ENCODE data around the gene B3GNT8. TPM values are rescaled to one million over a fixed set of nuclear protein-coding genes. Genes with fewer than 3 reads are reported as not detected.

Gene B3GNT8
- total and polyA plus RNA-seq, 2 experiments from 2014 or later: 0.71 to 1.8 TPM

DNA sequence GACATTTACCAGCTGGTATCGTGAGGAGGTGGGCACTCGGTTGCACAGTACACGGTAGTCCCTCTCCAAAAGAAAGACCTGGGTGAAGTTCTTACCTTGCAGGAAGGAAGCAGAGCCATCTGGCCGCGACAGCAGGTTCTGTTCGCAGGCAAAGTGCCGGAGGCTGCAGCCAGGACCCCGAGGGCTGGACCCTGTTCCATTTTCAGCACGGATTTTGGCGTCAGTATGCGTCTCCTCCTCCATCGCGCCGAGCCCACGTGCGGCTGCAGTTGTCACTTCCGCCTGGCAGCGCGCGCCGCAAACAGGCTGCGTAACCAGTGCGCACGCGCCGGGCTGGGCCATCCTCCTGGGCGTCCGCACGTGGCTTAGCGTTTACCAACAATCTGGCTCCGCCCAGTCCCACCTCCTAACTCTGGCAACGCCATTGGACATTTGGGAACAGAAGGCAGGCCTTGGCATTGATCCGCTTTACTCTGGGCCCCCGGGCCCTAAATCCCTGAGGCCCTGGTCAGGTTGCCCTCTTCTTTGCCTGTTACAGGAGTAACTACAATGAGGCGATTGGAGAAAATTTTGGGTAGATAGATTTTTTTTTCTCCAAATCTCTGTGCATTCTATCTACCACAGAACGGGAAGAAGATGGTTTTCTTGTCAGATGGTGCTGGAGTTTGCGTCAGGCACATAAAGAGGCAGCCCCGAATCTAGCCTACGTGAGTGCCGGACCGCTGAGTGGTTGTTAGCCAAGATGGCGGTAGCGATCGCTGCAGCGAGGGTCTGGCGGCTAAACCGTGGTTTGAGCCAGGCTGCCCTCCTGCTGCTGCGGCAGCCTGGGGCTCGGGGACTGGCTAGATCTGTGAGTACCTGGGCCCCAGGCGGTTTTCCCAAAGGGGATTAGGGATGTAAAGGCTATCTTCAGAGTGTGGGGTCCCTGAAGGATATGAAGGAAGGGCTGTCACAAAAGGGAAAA lies 29.8 kb downstream of the B3GNT8 start, which contains the start of the genes BCKDHA and EXOSC5:
Gene BCKDHA (plus strand): TSS at position 733 of the 964 bp plus-strand sequence. CDS start 10 bp downstream, at position 743.
Gene EXOSC5 (minus strand): TSS at position 274 of the 964 bp plus-strand sequence. CDS start 31 bp downstream, at position 243.
- H2AFZ ChIP-seq: peak within 1 kb of the TSS; percentile 35; the same call in 1 of the 2 replicates
- peak within 1 kb of the TSS; percentile 98 for H3K4me3 Mint-ChIP-seq
- DNase-seq (ENCODE audit: low spot score) (peak; percentile 100), ATAC-seq (peak; percentile 98)
- no peaks in the 10 kb centered on the region for H3K27me3 ChIP-seq (ENCODE audit: insufficient read depth)
- H3K9me3 Mint-ChIP-seq: no peaks in the 10 kb centered on the region
- TF ChIP-seq CREB1 (CRISPR knock-in tag; IDR thresholded peaks at IDR 0.05; ENCODE audit: low read depth) (peak; percentile 73), POLR2AphosphoS5 (IDR thresholded peaks at IDR 0.05; ENCODE audit: low read depth) (peak; percentile 60), EZH2phosphoT487 (IDR thresholded peaks at IDR 0.05; ENCODE audit: unreplicated experiment) (no peak)
- H3K27ac ChIP-seq (ENCODE audit: low read depth): peak within 1 kb of the TSS; percentile 68
- peaks cover 7% of the 10 kb centered on the region for H4K20me1 ChIP-seq (replicated peaks; ENCODE audit: insufficient read depth)
- peaks cover 6% of the 10 kb centered on the region for H3K27me3 Mint-ChIP-seq (ENCODE audit: insufficient read depth, low read depth, poor library complexity)
- H3K9me2 ChIP-seq (ENCODE audit: insufficient read depth): no peaks in the 10 kb centered on the region
- H3K27ac Mint-ChIP-seq: peak within 1 kb of the TSS; percentile 100
- H3K36me3 Mint-ChIP-seq (ENCODE audit: low read depth): peaks cover 9% of the 10 kb centered on the region
- H3K4me2 ChIP-seq: peak within 1 kb of the TSS; percentile 83
- H3K4me1 ChIP-seq (ENCODE audit: insufficient read depth): peaks cover 12% of the 10 kb centered on the region; the same call in 1 of the 2 replicates
- H3K79me2 ChIP-seq (replicated peaks; ENCODE audit: insufficient read depth): peaks cover 35% of the 10 kb centered on the region
- H3K36me3 ChIP-seq (ENCODE audit: insufficient read depth): no peaks in the 10 kb centered on the region
- no peaks in the 10 kb centered on the region for H3F3A ChIP-seq (replicated peaks; ENCODE audit: low read depth)
- peak within 1 kb of the TSS; percentile 80 for H3K4me3 ChIP-seq
- peaks cover 19% of the 10 kb centered on the region for H3K4me1 Mint-ChIP-seq

DNA sequence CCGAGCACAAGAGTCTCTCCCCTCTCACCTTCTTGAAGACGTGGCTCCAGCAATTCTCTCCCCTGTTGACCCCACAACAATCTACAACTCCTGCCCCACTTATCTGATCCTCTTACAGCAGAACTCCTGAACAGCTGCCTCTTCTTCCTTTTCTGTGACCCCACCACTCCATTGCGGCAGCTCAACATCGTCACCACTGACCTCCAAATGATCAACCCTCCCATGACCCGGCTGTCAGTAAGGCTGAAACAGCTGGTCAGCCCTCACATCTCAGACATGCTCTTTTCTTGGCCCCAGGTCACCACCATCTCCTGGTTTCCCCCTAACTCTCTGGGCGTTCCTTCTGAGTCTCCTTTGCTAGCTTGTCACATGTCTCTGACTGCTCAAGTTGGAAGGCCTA lies 31.8 kb downstream of the B3GNT8 start:
- peaks cover 12% of the 10 kb centered on the region; the same call in 1 of the 2 replicates for H3K4me1 ChIP-seq (ENCODE audit: insufficient read depth)
- H4K20me1 ChIP-seq (replicated peaks; ENCODE audit: insufficient read depth): peaks cover 11% of the 10 kb centered on the region
- Mint-ChIP-seq H3K36me3 (ENCODE audit: low read depth) (peaks cover 20% of the 10 kb centered on the region), H3K27me3 (ENCODE audit: insufficient read depth, low read depth, poor library complexity) (peaks cover 6% of the 10 kb centered on the region), H3K27ac (no peak overlapping the region), H3K9me3 (no peaks in the 10 kb centered on the region), H3K4me1 (peaks cover 19% of the 10 kb centered on the region), H3K4me3 (peak overlapping the region; percentile 98)
- H3K4me3 ChIP-seq: no peak overlapping the region
- H3K79me2 ChIP-seq (replicated peaks; ENCODE audit: insufficient read depth): peaks cover 35% of the 10 kb centered on the region
- ATAC-seq (no peak), DNase-seq (ENCODE audit: low spot score) (no peak)
- no peaks in the 10 kb centered on the region for H3K27me3 ChIP-seq (ENCODE audit: insufficient read depth)
- H3K9me2 ChIP-seq (ENCODE audit: insufficient read depth): no peaks in the 10 kb centered on the region
- peak overlapping the region; percentile 76; the same call in 1 of the 2 replicates for H3K4me2 ChIP-seq
- H2AFZ ChIP-seq: no peak overlapping the region
- H3K36me3 ChIP-seq (ENCODE audit: insufficient read depth): 0 out of 2 replicates have a peak, but pooled peaks cover 10% of the 10 kb centered on the region
- no peaks in the 10 kb centered on the region for H3F3A ChIP-seq (replicated peaks; ENCODE audit: low read depth)
- H3K27ac ChIP-seq (ENCODE audit: low read depth): no peak overlapping the region
- TF ChIP-seq ZNF331 (CRISPR knock-in tag; IDR thresholded peaks at IDR 0.05; ENCODE audit: low read depth) (no peak), POLR2AphosphoS5 (IDR thresholded peaks at IDR 0.05; ENCODE audit: low read depth) (no peak), EZH2phosphoT487 (IDR thresholded peaks at IDR 0.05; ENCODE audit: unreplicated experiment) (no peak), JUNB (IDR thresholded peaks at IDR 0.05; ENCODE audit: unreplicated experiment) (no peak), EZH2 (IDR thresholded peaks at IDR 0.05; ENCODE audit: low read depth, unreplicated experiment) (no peak), ZNF114 (CRISPR knock-in tag; IDR thresholded peaks at IDR 0.05) (no peak)
- TF ChIP-seq, protein P1, sequence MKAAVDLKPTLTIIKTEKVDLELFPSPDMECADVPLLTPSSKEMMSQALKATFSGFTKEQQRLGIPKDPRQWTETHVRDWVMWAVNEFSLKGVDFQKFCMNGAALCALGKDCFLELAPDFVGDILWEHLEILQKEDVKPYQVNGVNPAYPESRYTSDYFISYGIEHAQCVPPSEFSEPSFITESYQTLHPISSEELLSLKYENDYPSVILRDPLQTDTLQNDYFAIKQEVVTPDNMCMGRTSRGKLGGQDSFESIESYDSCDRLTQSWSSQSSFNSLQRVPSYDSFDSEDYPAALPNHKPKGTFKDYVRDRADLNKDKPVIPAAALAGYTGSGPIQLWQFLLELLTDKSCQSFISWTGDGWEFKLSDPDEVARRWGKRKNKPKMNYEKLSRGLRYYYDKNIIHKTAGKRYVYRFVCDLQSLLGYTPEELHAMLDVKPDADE (IDR thresholded peaks at IDR 0.05): no peak
- TF ChIP-seq, protein P2, sequence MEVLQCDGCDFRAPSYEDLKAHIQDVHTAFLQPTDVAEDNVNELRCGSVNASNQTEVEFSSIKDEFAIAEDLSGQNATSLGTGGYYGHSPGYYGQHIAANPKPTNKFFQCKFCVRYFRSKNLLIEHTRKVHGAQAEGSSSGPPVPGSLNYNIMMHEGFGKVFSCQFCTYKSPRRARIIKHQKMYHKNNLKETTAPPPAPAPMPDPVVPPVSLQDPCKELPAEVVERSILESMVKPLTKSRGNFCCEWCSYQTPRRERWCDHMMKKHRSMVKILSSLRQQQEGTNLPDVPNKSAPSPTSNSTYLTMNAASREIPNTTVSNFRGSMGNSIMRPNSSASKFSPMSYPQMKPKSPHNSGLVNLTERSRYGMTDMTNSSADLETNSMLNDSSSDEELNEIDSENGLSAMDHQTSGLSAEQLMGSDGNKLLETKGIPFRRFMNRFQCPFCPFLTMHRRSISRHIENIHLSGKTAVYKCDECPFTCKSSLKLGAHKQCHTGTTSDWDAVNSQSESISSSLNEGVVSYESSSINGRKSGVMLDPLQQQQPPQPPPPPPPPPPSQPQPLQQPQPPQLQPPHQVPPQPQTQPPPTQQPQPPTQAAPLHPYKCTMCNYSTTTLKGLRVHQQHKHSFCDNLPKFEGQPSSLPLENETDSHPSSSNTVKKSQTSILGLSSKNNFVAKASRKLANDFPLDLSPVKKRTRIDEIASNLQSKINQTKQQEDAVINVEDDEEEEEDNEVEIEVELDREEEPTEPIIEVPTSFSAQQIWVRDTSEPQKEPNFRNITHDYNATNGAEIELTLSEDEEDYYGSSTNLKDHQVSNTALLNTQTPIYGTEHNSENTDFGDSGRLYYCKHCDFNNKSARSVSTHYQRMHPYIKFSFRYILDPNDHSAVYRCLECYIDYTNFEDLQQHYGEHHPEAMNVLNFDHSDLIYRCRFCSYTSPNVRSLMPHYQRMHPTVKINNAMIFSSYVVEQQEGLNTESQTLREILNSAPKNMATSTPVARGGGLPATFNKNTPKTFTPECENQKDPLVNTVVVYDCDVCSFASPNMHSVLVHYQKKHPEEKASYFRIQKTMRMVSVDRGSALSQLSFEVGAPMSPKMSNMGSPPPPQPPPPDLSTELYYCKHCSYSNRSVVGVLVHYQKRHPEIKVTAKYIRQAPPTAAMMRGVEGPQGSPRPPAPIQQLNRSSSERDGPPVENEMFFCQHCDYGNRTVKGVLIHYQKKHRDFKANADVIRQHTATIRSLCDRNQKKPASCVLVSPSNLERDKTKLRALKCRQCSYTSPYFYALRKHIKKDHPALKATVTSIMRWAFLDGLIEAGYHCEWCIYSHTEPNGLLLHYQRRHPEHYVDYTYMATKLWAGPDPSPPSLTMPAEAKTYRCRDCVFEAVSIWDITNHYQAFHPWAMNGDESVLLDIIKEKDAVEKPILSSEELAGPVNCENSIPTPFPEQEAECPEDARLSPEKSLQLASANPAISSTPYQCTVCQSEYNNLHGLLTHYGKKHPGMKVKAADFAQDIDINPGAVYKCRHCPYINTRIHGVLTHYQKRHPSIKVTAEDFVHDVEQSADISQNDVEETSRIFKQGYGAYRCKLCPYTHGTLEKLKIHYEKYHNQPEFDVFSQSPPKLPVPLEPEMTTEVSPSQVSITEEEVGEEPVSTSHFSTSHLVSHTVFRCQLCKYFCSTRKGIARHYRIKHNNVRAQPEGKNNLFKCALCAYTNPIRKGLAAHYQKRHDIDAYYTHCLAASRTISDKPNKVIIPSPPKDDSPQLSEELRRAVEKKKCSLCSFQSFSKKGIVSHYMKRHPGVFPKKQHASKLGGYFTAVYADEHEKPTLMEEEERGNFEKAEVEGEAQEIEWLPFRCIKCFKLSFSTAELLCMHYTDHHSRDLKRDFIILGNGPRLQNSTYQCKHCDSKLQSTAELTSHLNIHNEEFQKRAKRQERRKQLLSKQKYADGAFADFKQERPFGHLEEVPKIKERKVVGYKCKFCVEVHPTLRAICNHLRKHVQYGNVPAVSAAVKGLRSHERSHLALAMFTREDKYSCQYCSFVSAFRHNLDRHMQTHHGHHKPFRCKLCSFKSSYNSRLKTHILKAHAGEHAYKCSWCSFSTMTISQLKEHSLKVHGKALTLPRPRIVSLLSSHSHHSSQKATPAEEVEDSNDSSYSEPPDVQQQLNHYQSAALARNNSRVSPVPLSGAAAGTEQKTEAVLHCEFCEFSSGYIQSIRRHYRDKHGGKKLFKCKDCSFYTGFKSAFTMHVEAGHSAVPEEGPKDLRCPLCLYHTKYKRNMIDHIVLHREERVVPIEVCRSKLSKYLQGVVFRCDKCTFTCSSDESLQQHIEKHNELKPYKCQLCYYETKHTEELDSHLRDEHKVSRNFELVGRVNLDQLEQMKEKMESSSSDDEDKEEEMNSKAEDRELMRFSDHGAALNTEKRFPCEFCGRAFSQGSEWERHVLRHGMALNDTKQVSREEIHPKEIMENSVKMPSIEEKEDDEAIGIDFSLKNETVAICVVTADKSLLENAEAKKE (CRISPR knock-in tag; IDR thresholded peaks at IDR 0.05): no peak
- TF ChIP-seq, protein P3, sequence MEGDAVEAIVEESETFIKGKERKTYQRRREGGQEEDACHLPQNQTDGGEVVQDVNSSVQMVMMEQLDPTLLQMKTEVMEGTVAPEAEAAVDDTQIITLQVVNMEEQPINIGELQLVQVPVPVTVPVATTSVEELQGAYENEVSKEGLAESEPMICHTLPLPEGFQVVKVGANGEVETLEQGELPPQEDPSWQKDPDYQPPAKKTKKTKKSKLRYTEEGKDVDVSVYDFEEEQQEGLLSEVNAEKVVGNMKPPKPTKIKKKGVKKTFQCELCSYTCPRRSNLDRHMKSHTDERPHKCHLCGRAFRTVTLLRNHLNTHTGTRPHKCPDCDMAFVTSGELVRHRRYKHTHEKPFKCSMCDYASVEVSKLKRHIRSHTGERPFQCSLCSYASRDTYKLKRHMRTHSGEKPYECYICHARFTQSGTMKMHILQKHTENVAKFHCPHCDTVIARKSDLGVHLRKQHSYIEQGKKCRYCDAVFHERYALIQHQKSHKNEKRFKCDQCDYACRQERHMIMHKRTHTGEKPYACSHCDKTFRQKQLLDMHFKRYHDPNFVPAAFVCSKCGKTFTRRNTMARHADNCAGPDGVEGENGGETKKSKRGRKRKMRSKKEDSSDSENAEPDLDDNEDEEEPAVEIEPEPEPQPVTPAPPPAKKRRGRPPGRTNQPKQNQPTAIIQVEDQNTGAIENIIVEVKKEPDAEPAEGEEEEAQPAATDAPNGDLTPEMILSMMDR (conservative IDR thresholded peaks at IDR 0.05; ENCODE audit: low read depth in 2 of 2): no peak

Data from GM23338 (cell line).